Measurements from ENCODE around the gene ZNF655.
"Not testable (repeated sequence)": the region's sequence is repeated elsewhere in the genome, so short reads cannot be mapped to it uniquely, and the experiment has no call there.

Gene ZNF655

DNA sequence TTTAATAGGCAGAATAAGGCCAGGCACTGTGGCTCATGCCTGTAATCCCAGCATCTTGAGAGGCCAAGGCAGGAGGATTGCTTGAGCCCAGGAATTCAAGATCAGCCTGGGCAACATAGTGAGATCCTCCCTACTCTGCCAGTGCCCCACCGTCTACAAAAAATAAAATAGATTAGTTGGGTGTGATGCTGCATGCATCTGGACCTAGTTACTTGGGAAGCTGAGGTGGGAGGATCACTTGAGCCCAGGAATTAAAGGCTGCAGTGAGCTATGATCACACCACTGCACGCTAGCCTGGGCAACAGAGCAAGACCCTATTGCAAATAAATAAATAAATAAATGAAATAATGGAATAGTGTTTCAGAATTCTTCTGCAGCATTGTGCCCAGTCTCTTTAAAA, 22.8 kb upstream of the ZNF655 start:
- DNase-seq: no peak
- Mint-ChIP-seq H3K4me1 (no peaks in the 10 kb centered on the region), H3K4me3 (no peak overlapping the region), H3K36me3 (ENCODE audit: low read depth) (peaks cover 68% of the 10 kb centered on the region), H3K9me3 (peaks cover 98% of the 10 kb centered on the region), H3K27me3 (ENCODE audit: low read depth, poor library complexity) (peaks cover 4% of the 10 kb centered on the region), H3K27ac (no peak overlapping the region)
- no peak for TF ChIP-seq CTCF (IDR thresholded peaks at IDR 0.05)

DNA sequence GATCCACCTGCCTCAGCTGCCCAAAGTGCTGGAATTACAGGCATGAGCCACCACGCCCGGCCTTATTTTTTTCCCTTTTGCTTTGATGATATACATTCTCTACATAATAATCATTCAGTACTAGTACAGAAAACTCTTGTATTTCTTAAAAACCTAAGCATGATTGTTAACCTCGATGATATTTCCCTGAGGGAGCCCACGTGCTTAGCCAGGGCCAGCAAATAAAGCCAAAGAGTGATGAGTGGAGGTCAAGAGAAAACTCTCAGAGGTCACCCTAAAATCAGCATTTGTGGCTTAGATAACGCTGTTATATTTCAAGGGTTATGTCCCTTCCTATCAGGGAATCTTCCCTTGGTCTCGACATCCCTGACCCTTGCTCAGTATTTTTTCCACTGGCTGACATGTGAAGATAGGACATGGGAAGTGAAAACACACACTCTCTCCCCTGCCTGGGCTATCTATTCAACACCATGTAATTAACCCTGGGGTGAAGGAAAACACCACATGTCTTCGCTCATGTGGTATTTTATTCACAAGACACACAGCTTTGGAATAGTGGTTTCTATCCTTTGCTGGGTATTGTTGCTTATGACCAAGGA, 19.1 kb upstream of the ZNF655 start:
- peaks cover 98% of the 10 kb centered on the region for H3K9me3 Mint-ChIP-seq
- no peak overlapping the region for H3K4me3 Mint-ChIP-seq
- no peak for TF ChIP-seq CTCF (IDR thresholded peaks at IDR 0.05)
- no peak for DNase-seq
- H3K27ac Mint-ChIP-seq: no peak overlapping the region
- peaks cover 14% of the 10 kb centered on the region for H3K27me3 Mint-ChIP-seq (ENCODE audit: low read depth, poor library complexity)
- peaks cover 66% of the 10 kb centered on the region for H3K36me3 Mint-ChIP-seq (ENCODE audit: low read depth)
- H3K4me1 Mint-ChIP-seq: no peaks in the 10 kb centered on the region

DNA sequence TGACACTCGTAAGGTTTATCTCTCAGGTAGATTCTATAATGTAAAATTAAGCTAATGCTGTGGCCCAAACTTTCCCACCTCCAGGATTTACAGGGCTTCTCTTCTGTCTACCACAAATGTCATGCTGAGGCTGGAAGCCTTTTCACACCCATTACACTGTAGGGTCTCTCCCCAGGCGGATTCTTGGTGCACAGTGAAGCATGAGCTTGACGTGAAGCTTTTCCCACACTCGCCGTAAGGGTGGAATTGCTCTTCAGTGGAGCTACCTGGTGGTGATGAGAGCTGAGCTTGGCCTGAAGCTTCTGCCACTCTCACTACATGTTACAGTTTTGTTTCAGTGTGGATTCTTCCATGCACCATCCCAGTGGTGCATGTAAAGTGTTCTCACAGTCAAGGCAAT, 17.9 kb upstream of the ZNF655 start:
- peaks cover 72% of the 10 kb centered on the region for H3K36me3 Mint-ChIP-seq (ENCODE audit: low read depth)
- no peak overlapping the region for H3K27ac Mint-ChIP-seq
- no peak for DNase-seq
- H3K4me1 Mint-ChIP-seq: no peaks in the 10 kb centered on the region
- no peak overlapping the region for H3K4me3 Mint-ChIP-seq
- TF ChIP-seq CTCF (IDR thresholded peaks at IDR 0.05): no peak
- H3K9me3 Mint-ChIP-seq: peaks cover 100% of the 10 kb centered on the region
- H3K27me3 Mint-ChIP-seq (ENCODE audit: low read depth, poor library complexity): peaks cover 14% of the 10 kb centered on the region

- H3K4me1 Mint-ChIP-seq: no peaks in the 10 kb centered on the region
- no peak overlapping the region for H3K4me3 Mint-ChIP-seq
- peaks cover 10% of the 10 kb centered on the region for H3K27me3 Mint-ChIP-seq (ENCODE audit: low read depth, poor library complexity)
- peaks cover 68% of the 10 kb centered on the region for H3K36me3 Mint-ChIP-seq (ENCODE audit: low read depth)
- H3K9me3 Mint-ChIP-seq: peaks cover 97% of the 10 kb centered on the region
- no peak for TF ChIP-seq CTCF (IDR thresholded peaks at IDR 0.05)
- no peak for DNase-seq
- no peak overlapping the region for H3K27ac Mint-ChIP-seq
Observed at GRCh38 chr7:99541212-99541611, 17.2 kb upstream of the ZNF655 start.

DNA sequence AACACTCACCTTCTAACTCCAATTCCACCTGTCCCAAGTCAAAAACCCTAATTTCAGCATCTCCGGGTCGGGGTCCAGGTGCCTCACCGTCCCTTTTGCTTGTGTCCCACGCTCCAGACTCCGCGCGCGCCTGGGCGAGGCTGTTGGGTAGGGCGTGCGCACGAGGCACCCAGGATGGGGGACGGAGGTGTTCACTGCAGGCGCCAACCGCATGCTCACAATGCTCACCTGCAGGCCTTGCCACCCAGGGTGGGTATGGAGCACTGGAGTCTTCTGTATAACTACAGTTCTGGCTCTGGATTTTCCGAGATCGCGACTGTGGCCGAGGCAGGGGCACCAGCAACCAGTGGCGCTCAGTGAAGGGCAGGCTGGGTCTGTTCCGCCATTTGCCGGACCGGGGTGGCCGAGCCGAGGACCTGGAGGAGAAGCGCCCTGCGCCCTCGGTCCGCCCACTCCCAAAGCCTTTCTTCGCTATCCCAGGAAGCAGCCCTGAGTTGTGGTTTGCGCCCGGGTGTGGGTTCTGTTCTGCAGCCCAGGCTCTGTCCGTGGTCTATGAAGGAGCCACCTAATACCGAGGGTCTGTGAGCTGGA, 15.3 kb upstream of the ZNF655 start:
- Mint-ChIP-seq H3K9me3 (peaks cover 97% of the 10 kb centered on the region), H3K4me3 (no peak overlapping the region), H3K27me3 (ENCODE audit: low read depth, poor library complexity) (peaks cover 10% of the 10 kb centered on the region), H3K4me1 (no peaks in the 10 kb centered on the region), H3K27ac (no peak overlapping the region), H3K36me3 (ENCODE audit: low read depth) (peaks cover 79% of the 10 kb centered on the region)
- no peak for TF ChIP-seq CTCF (IDR thresholded peaks at IDR 0.05)
- DNase-seq: no peak

- no peak for TF ChIP-seq CTCF (IDR thresholded peaks at IDR 0.05)
- DNase-seq: no peak
- peaks cover 97% of the 10 kb centered on the region for H3K9me3 Mint-ChIP-seq
- no peak overlapping the region for H3K4me3 Mint-ChIP-seq
- H3K27me3 Mint-ChIP-seq (ENCODE audit: low read depth, poor library complexity): peaks cover 10% of the 10 kb centered on the region
- H3K27ac Mint-ChIP-seq: no peak overlapping the region
- H3K4me1 Mint-ChIP-seq: no peaks in the 10 kb centered on the region
- H3K36me3 Mint-ChIP-seq (ENCODE audit: low read depth): peaks cover 80% of the 10 kb centered on the region
Observed at GRCh38 chr7:99543916-99544315, 14.5 kb upstream of the ZNF655 start.

- DNase-seq; H3K4me1 Mint-ChIP-seq; H3K27ac Mint-ChIP-seq; H3K4me3 Mint-ChIP-seq; H3K27me3 Mint-ChIP-seq (ENCODE audit: low read depth, poor library complexity): not testable (repeated sequence)
- Mint-ChIP-seq H3K36me3 (ENCODE audit: low read depth) (peaks cover 91% of the 10 kb centered on the region), H3K9me3 (peaks cover 97% of the 10 kb centered on the region)
Observed at GRCh38 chr7:99545308-99545707, 13.1 kb upstream of the ZNF655 start.

- peak overlapping the region; percentile 20 for H3K4me3 Mint-ChIP-seq
- peaks cover 14% of the 10 kb centered on the region for H3K4me1 Mint-ChIP-seq
- peaks cover 75% of the 10 kb centered on the region for H3K36me3 Mint-ChIP-seq (ENCODE audit: low read depth)
- H3K9me3 Mint-ChIP-seq: peaks cover 71% of the 10 kb centered on the region
- DNase-seq; H3K27me3 Mint-ChIP-seq (ENCODE audit: low read depth, poor library complexity); H3K27ac Mint-ChIP-seq: not testable (repeated sequence)
Observed at GRCh38 chr7:99549545-99549944, 8.9 kb upstream of the ZNF655 start.

Data from nephron progenitor cell (in vitro differentiated cells).